HepG2 (cell line): Measurements from ENCODE around the gene USP7. TPM values are rescaled to one million over a fixed set of nuclear protein-coding genes. Genes with fewer than 3 reads are reported as not detected.
A peak's percentile ranks its signal among the peaks of the same experiment; 100 is the strongest.

Experiments used
- BRD4 ChIP-seq: sonication (generic); formaldehyde crosslinking; IDR thresholded peaks from 2 replicates; pipeline ENCODE4 v1.4.0; 2020; ENCODE audit warnings: missing genetic modification reagents
- E2F5 ChIP-seq: sonication (generic); formaldehyde crosslinking; conservative IDR thresholded peaks from 2 replicates; pipeline ENCODE4 v1.4.0; 2020; ENCODE audit warnings: missing genetic modification reagents
- HHEX ChIP-seq: IDR thresholded peaks from 2 replicates; pipeline ENCODE4 v1.6.1; 2016; ENCODE audit warnings: control low read depth
- KIAA2018 ChIP-seq: sonication (generic); formaldehyde crosslinking; IDR thresholded peaks from 2 replicates; pipeline ENCODE4 v1.5.0; 2020; ENCODE audit warnings: mild to moderate bottlenecking, missing genetic modification reagents, borderline replicate concordance
- RERE ChIP-seq: IDR thresholded peaks from 2 replicates; pipeline ENCODE4 v1.6.1; 2016; ENCODE audit warnings: low read depth, missing genetic modification reagents, missing compliant biosample characterization
- STAG1 ChIP-seq: sonication (generic); formaldehyde crosslinking; IDR thresholded peaks from 2 replicates; pipeline ENCODE4 v1.4.0; 2020; ENCODE audit warnings: missing genetic modification reagents
- ZNF382 ChIP-seq: sonication (generic); formaldehyde crosslinking; IDR thresholded peaks from 2 replicates; pipeline ENCODE4 v1.5.0; 2020; ENCODE audit warnings: missing genetic modification reagents, mild to moderate bottlenecking, borderline replicate concordance
- ZNF580 ChIP-seq: IDR thresholded peaks from 2 replicates; pipeline ENCODE4 v1.6.1; 2016; ENCODE audit warnings: low read depth, borderline replicate concordance
- ZNF619 ChIP-seq: sonication (generic); formaldehyde crosslinking; IDR thresholded peaks from 2 replicates; pipeline ENCODE4 v1.4.0; 2020; ENCODE audit warnings: mild to moderate bottlenecking, missing genetic modification reagents
- ZNF768 ChIP-seq: sonication (generic); formaldehyde crosslinking; IDR thresholded peaks from 2 replicates; pipeline ENCODE4 v1.4.0; 2020; ENCODE audit warnings: missing genetic modification reagents
- ZNF775 ChIP-seq: sonication (generic); formaldehyde crosslinking; IDR thresholded peaks from 2 replicates; pipeline ENCODE4 v1.4.0; 2020; ENCODE audit warnings: missing genetic modification reagents, mild to moderate bottlenecking, moderate library complexity, borderline replicate concordance
- ZNF784 ChIP-seq: sonication (generic); formaldehyde crosslinking; IDR thresholded peaks from 2 replicates; pipeline ENCODE4 v1.5.1; 2020; ENCODE audit warnings: missing genetic modification reagents, mild to moderate bottlenecking, borderline replicate concordance
- polyA plus RNA-seq, 8 experiments: library from polyadenylated mRNA; depleted of rRNA in 3 of 8; stranded (reverse) in 7 of 8; unstranded in 1 of 8; fragments of >200 nt; fragmentation: Illumina TruSeq in 4 of 8; extraction: Trizol in 4 of 8; gene quantifications; 2 replicates each; pipeline versions ENCODE4 v1.2.1 to v1.2.3, GENCODE V29; 2011 to 2016; ENCODE audit warnings: low read depth in 4 of 8, missing spikeins in 1 of 8, mixed read lengths in 1 of 8; ENCODE audit not compliant: insufficient read depth in 1 of 8
- total RNA-seq, 5 experiments: library from RNA; depleted of rRNA; stranded (reverse); fragments of >200 nt; fragmentation: Illumina TruSeq; extraction: Trizol; gene quantifications; 2 replicates each; pipeline ENCODE4 v1.2.3, GENCODE V29; 2016; ENCODE audit warnings: low read depth in 1 of 5

USP7 gene
- total and polyA plus RNA-seq, 2 of the 13 experiments (the other 11 are each of a cell fraction or from before 2014, with no cell fraction given) = 52.5 to 173 TPM

- no peak for TF ChIP-seq KIAA2018 (CRISPR knock-in tag)
- 0 out of 2 replicates have a peak, but pooled peaks have one; percentile 7 for TF ChIP-seq RERE (CRISPR knock-in tag)
- TF ChIP-seq ZNF768 (CRISPR knock-in tag) = peak; percentile 13; the same call in 1 of the 2 replicates
- TF ChIP-seq HHEX (CRISPR knock-in tag) = no peak
- TF ChIP-seq ZNF382 (CRISPR knock-in tag) = no peak
- TF ChIP-seq E2F5 (CRISPR knock-in tag) = no peak; the same call in none of the 2 replicates
- TF ChIP-seq ZNF775 (CRISPR knock-in tag) = no peak; the same call in 1 of the 2 replicates
- TF ChIP-seq ZNF580 (CRISPR knock-in tag) = no peak; the same call in 1 of the 2 replicates
- TF ChIP-seq STAG1 (CRISPR knock-in tag) = no peak
- no peak for TF ChIP-seq BRD4
- TF ChIP-seq ZNF784 (CRISPR knock-in tag) = peak; percentile 56; the same call in 1 of the 2 replicates
- TF ChIP-seq ZNF619 (CRISPR knock-in tag) = no peak
Measured at GRCh38 chr16:8868416-8869211, 95.1 kb downstream of the USP7 start, which contains the start of gene CARHSP1 (continued).
